NCI-H2081 treated with DMSO at 0.1 percent for 48 hours (cell line): ENCODE results near the gene CIAO3.

Experiments used
- DNase-seq: peaks from one replicate; lab custom pipeline; 2025; lab: John Stamatoyannopoulos, UW

Gene CIAO3

GRCh38 chr16:709566-710499 lies 31.0 kb downstream of the CIAO3 start:
- DNase-seq: no peak

DNA sequence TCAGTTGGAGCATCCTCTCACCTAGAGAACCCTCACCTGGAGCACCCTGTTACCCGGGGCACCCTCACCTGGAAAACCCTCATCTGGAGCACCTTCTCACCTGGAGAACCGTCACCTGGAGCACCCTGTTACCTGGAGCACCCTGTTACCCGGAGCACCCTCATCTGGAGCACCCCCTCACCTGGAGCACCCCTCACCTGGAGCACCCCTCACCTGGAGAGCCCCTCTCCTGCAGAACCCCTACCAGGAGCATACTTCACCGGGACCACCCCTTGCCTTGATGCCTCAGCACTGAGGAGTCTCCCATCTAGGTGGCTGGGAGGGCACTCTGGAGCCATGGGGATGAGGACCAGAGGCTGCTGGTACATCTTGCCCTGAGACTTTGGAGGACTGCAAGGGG lies 31.8 kb downstream of the CIAO3 start:
- DNase-seq: no peak

DNA sequence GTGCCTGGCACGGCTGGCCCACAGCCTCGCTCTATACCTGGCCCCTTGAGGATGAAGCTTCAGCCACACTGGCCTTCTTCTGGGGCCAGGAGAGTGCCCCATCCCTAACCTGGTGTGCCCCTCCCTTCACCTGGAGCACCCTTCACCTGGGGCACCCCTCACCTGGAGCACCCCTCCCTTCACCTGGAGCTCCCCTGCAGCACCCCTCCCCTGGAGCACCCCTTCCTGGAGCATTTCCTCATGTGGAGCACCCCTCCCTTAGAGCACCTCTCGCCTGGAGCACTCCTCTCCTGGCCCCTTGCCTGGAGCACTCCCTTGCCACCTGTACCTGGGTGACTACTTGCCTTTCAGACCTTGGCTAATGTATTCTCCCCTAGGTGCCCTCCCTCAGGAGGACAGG lies 32.8 kb downstream of the CIAO3 start:
- DNase-seq: no peak

DNA sequence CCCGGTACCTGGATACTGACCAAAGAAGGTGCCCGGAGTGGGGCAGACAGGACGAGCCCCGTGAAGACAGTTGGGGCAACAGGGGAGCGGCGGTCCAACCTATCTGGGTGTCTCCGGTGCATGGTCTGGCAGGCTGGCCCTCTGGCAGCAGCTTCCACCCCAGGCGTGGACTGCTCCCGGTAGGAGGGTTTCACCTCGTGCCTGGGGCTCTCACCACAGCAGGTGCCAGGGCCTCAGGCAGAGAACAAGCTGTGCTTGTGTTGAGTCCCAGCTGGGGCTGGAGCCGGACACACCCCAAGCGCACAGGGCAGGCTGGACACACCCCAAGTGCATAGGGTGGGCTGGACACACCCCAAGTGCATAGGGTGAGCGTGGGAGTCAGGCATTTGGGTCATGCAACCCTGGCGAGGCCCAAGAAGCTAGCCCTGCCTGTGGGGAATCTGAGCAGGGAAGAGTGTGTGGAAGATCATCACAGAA lies 33.7 kb downstream of the CIAO3 start:
- no peak for DNase-seq

DNA sequence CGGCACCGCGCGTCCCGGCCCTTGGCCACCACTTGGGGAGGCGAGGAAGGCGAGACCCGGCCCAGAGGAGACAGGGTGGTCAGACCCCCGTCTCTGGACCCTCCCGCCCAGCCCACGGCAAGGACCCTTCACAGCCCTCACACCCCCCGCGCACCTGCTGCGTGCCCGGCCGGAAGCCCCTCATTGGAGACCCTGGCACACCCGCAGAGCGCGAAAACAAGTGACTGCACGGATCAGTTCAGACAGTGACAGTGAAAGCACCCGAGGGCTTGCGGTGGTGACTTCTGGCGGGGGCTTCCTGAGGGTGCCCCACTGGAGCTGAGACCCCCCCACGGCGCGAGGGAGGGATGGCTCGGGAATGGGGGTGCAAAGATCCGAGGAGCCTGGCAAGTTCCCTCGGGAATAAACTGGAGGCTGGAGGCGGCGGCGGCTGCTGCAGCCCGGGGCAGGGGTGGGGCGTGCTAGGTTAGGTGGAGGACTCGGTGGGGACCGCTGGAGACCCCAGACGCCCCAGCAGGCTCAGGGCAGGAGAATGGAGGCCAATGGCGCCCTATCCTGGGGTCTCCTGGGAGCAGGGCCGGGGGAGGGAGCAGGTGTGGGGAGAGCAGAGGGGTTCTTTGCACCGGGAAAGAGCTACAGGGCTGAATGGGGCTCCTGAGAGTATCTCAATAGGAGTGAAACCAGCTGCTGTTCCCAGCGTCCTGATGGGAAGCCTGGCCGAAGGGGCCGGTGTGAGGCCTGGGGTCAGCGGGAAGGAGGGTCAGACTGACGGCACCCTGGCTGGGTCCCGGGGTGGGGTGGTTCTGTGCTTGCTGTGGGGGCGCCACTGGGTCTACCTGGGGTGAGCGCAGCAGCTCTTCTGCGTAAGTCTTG lies 34.4 kb downstream of the CIAO3 start:
- DNase-seq: no peak

- DNase-seq: no peak
Measured at GRCh38 chr16:705431-706188, 35.2 kb downstream of the CIAO3 start, which contains the start of gene FBXL16. Gene FBXL16 (minus strand): TSS chr16:705801. CDS start chr16:697405, 8,396 bp downstream.

GRCh38 chr16:704552-705380 lies 36.0 kb downstream of the CIAO3 start:
- no peak for DNase-seq

DNA sequence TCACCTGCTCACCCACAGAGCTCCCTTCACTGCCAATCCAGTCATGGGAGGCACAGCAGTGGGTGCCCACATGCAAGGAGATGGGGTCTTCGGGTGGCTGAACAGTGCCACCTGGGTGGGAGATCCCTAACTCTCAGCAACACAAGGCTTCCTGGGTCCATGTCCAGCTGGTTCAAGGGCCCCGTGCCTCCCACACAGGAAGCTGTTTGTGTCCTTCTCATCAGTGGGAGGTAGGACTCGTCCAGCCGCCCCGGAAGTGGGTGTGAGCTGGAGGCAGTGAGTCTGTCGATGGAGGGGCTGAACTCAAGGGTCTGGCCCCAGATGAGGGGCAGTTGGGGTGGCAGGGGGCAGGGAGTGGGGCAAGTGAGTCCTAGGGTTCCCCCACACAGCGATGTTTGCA lies 36.8 kb downstream of the CIAO3 start:
- DNase-seq: no peak

- DNase-seq: no peak
Measured at GRCh38 chr16:703406-703805, 37.4 kb downstream of the CIAO3 start.

DNA sequence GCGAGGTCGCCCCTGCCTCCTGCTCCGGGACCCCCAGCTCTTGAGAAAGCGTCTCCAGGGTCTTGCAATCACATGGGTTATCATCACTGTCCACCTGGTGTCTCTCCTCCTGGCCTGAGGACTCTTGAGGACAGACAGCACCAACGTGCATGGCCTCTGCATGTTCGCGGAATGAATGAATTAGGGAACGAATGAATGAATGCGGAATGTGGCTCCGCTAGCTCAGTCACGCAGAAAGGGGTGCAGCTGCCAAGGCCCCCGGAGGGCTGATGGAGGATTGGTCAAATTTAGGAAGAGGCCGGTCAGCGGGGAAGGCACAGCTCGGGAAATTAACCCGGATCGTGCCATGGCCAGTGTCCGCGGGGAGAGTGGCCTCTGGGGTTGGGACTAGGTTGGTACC lies 38.5 kb downstream of the CIAO3 start:
- DNase-seq: no peak

- DNase-seq: no peak
Measured at GRCh38 chr16:700684-701584, 39.9 kb downstream of the CIAO3 start.

- DNase-seq: no peak
Measured at GRCh38 chr16:698911-699671, 41.7 kb downstream of the CIAO3 start.

DNA sequence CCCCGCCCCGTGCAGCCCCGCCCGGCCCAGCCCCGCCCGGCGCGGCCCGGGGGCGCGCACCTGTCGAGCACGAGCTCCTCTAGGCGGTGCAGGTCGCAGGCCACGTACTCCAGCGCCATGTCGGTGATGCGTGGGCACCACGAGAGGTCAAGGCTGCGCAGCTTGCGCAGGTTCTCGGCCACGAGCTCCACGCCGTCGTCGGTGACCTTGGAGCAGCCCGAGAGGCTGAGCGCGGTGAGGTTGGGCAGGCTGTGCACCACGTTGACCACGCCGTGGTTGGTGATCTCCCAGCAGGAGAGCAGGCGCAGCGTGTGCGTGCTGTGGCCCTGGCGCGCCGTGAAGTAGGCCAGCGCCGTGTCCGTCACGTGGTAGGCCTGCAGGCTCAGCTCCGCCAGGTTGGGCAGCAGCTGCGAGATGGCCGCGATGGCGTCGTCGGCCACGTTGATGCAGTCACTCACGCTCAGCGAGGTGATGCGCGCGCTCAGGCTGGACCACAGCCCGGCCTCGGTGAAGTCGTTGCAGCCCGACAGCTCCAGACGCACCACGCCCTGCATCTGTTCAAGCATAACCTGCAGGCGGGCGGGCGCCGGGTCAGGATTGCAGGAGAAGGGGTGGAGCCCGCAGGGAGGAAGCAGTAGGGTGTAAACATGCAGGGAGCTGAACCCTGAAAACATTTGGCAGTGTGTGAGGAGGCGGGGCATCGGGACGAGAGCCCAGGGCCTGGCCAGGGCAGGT lies 45.3 kb downstream of the CIAO3 start:
- DNase-seq: peak; percentile 71

DNA sequence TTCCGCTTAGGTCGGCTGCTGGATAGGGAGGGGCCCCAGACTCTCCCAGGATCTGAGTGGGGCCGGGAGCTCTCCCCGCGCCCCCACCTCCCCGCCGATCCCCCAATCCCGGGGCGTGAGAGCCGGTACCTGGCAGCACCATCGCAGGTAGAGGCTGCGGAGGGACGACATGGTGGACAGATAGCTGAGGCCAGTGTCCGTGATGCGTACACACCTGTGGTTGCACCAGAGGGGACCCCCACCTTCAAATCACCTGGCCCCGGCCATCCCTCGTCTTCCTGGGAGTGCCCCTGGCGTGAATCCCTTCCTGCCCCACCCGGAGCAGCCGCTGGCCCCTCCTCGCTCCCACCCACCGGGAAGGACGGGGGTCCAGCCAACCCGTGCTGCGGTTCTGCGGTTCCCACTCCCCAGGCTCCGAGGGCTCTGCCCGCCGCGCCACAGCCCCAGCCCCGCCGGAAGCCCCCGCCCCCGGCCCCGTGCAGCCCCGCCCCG lies 45.9 kb downstream of the CIAO3 start:
- DNase-seq: no peak

DNA sequence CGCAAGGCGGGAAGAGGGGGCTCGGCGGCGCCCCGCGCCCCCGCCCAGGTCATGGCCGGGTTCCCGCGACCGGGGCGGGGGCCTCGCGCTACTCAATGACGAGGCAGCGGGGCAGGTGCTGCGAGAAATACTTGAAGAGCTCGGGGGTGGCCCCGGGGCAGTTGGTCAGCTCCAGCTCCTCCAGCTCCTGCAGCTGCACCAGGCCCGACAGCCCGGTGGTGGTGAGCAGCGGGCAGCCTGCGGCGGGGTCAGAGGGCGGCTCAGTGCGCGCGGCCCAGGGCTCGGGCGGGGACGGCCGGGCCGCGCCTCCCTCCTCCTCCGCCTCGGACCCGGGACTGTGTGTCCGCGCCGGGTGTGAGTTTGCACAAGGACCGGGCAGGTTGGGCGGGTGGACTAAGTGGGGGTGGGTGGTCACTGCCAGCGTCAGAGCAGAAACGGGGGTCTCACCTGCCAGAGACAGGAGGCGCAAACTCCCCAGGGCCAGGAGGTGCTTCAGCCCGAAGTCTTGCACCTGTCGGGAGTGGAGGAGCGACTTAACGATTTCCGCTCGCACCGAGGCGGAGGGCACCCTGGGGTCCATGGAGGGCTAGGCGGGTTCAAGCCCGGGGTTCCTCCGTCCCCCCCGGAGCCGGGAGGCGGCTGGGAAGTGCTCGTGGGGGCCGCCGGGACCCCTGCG lies 46.5 kb downstream of the CIAO3 start:
- DNase-seq: no peak

DNA sequence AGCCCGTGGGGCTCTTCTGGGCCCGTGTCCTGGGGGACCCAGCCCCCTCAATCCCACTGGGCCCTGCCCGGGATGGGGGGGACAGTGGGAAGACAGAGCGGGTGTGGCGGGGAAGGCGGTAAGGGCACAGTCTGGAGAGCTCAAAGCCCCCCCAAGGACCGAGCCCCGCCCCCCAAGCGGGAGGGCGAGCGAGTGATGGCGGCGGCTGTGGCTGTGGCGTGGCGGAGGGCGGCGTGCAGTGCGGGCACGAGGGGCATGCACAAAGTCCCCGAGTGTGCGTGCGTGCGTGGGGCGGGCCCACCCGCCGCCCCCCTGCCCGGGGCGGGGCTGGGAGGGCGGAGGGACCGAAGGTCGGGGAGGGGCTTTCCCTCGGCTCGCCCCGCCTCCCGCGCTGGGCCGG lies 47.0 kb downstream of the CIAO3 start:
- no peak for DNase-seq

GRCh38 chr16:693364-693763 lies 47.4 kb downstream of the CIAO3 start:
- DNase-seq: no peak
